AG09309 (cell line): ENCODE results near the gene AHCTF1.

Source experiments
- DNase-seq: peaks from one replicate; pipeline ENCODE4 v3.0.0-alpha.2; 2010; ENCODE audit warnings: low read depth
- H3K4me3 ChIP-seq: 2 replicates; pipeline ENCODE4 v1.5.1; 2011; ENCODE audit warnings: mild to moderate bottlenecking, low read depth, low read length, moderate library complexity; ENCODE audit not compliant: control insufficient read depth
- CTCF ChIP-seq: IDR thresholded peaks from 2 replicates; pipeline ENCODE4 v1.5.1; 2011; ENCODE audit warnings: mild to moderate bottlenecking, low read depth, low read length, inconsistent platforms; ENCODE audit not compliant: insufficient read depth, control insufficient read depth; ENCODE audit errors: missing control alignments

The AHCTF1 gene

DNA sequence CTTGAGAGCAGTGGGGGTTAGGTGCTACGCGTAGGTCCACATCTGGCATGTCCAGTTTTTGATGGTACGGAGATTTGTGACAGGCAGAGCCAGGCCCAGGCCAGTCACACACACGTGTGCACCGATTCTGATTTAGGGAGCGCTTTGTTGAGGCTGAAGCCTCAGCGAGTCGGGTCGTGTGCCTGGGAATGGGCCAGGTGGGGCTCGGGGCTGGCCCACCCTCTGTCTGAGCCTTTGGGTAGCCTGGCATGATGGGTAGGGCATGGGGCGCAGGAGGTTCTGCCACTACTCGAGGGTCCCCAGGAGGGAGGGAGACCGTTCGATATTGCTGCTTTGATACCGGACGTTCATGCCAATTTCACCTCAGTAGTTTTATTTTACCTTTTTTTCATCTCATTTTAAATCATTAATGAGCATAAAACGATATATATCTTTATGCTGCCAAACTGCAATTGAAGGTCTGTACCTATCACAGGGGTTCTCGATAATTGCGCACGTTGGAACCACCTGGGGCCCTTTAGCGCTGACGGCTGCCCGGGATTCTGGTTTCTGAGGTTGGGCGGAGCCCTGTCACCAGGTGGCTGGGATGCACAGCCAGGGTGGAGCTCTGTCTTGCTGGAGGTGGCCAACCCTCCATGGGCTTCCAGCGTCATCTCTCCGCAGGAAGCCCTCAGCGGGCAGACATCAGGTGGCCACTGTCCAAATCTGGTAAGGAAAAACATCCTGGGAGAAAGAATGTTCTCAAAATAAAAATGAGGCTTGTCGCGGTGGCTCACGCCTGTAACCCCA, 135.6 kb downstream of the AHCTF1 start:
- TF ChIP-seq CTCF = no peak
- no peak for DNase-seq
- H3K4me3 ChIP-seq = no peak overlapping the region

DNA sequence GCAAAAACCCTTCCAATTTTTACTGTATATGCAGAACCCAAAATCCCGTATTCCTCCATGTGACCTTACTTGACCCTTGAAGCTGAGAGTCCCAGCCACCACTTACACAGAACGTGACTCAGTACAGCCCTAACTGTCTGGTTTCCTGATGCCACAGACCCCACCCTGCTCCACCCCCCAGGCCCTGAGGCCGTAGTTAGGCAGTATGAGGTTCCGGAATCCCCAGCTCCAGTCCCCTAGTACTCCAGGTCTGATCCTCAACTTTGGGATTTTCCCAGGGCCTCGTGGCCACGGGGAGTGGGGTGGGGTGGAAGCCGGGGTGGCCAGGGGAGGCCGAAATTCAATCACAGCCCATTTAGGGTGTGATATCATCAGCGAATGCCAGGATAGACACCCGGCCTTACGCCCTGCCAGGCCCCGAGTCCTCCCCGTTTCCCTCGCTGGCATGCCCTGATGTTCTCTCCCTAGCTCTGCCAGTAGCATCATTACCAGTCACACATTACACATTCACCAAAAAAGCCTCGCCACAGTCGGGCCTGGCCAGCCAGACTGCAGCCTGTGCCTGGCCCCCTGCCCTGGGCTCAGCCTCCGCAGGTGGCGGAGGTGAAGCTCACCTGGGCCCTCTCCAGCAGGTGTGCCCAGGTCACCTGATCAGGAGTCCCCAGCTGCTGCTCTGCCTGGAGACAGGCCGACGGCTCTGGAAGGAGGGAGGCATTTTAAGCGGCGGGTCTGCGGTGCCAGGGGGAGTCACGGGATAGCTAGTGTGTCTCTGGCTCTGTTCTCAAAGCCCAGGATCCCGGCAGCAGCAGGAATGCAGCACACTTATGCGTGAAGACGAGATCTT, 136.7 kb downstream of the AHCTF1 start:
- TF ChIP-seq CTCF = no peak
- no peak overlapping the region for H3K4me3 ChIP-seq

DNA sequence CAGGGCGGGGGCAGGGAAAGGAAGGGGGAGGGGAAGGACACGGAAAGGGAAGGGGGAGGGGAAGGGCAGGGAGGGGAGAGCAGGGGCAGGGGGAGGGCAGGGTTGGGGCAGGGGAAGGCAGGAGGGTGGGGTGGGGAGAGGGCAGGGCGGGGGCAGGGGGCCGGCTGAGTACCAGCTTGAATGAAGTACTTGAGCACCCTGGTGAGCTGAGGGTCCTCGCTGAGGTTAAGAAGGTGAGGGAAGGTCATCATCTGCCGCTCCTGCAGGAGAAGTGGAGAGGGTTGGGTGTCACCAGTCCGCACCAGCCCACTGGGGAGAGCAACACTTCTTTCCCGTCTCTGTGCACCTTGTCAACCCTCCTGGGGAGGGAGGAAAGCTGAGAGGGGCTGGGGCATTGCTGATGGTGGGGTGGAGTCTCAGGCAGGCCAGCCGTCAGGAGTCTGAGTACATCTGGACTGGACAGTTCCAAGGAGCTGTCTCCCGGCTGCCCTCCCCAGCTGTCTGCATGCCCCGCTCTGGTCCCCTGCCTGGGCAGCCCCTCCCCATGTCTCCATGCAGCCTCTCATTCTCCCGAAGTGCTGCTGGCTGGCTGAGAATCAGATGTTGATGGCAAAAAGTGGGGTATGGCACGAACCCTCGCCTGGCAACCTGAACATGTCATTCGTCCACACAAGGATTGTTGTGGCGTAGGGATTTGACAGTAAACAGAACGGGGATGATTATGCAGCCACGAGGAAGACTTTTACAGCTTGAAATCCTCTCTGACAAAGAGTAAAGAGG, 137.5 kb downstream of the AHCTF1 start:
- DNase-seq = no peak

More for the DNA sequence above, 136.7 kb downstream of the AHCTF1 start:
- DNase-seq = peak; percentile 5

GRCh38 chr1:246793356-246793896, 138.3 kb downstream of the AHCTF1 start:
- no peak for DNase-seq
- TF ChIP-seq CTCF = no peak
- H3K4me3 ChIP-seq = no peak overlapping the region

More for the DNA sequence above, 137.5 kb downstream of the AHCTF1 start:
- no peak overlapping the region for H3K4me3 ChIP-seq
- TF ChIP-seq CTCF = no peak

- TF ChIP-seq CTCF = no peak
- DNase-seq = no peak
- H3K4me3 ChIP-seq = no peak overlapping the region
These were observed 139.1 kb downstream of the AHCTF1 start for GRCh38 chr1:246792603-246793002.
